ELF-1 (cell line): ENCODE measurements around the gene CEACAM5.
"Not testable (repeated sequence)": the region's sequence is repeated elsewhere in the genome, so short reads cannot be mapped to it uniquely, and the experiment has no call there.

Source experiments
- DNase-seq: peaks from one replicate; pipeline ENCODE4 v3.0.0-alpha.2; 2016; ENCODE audit warnings: low read depth, low spot score

Gene CEACAM5

DNA sequence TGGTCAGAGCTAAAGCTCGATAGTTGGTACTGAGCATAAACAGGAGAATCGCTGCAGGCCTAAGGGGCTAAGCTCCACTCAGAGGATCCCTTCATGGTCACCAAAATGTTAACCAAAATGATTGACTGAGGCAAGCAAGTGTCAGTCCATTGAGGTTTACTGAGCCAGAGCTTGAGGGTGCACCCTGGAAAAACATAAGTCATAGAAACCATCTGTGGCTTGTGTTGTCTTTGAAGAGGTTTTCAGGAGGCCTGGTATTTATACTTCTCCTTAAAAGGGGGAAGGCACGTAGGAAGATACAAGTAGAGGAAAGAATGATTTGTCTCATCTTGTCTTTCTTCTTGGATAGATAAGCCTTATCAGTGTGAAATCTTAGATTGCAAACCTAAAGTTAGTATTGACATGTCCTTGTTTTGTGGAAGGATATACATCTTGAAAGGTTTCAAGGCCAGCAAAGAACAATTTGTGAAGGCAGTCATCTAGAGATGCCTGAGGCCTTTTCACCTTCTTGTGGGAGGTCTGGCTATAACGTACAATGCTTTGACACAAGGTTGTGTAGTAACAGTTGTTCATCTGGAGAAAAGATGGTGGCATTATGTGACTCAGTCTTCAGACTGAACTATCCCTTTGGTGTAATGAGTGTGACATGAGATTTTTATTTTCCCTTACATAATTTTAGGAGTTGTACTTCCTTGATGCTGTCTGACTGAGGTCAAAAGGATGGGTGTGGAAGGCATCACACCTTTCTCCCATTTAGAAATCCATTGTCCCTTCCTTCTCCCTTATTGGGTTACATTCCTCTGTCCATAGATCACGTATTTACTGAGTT, 32.2 kb downstream of the CEACAM5 start:
- no peak for DNase-seq

DNA sequence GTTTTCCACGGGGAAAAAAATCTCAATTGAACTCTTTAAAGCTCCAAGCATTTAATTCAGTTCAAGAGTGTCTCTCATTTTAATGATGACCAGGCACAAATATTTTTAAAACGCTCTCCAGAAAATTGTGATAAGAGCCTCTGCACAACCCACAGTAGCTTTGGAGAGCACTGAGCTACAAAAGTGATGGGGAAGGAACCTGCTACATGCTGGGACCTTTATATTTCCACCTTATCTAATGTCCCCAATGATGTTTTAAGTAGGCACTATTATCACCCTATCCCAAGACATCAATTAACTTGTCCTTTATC, 32.8 kb downstream of the CEACAM5 start:
- DNase-seq, result no peak

DNA sequence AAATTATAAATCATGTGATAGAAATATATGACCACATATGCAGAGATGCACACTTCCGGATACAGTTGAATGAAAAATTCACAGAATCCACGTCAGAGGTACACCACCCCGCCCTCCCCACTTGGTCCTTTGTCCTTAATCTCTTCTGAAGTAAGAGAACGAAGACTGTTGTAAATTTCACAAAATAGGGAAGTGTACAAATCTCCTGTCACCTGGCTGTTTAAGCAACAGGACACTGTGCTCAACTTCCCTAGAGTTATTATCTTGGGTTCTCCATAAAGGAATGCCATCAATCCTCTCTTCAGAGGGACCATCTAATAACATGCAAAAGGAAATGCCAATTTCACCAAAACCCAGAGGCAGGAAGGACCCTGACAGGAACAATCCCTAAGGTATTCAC, 36.4 kb downstream of the CEACAM5 start:
- no peak for DNase-seq

DNA sequence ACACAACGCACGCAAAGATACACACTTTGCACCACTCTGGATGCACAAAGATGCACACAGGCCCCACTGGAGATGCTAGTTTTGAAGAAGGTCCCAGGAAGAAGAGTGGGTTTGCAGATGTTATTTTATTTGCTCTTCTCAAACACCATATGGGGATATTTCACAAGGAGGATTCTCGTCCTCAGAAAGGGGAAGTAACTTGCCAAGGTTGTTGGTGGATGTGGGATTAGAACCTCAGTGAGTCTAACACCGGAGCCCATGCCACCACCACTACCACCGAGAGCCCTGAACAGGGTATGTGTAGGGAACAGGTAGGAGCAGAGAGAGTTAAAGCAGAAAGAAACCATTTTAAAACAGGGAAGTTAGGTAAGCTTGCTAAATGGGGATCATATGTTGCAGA, 37.3 kb downstream of the CEACAM5 start:
- DNase-seq, result no peak

DNA sequence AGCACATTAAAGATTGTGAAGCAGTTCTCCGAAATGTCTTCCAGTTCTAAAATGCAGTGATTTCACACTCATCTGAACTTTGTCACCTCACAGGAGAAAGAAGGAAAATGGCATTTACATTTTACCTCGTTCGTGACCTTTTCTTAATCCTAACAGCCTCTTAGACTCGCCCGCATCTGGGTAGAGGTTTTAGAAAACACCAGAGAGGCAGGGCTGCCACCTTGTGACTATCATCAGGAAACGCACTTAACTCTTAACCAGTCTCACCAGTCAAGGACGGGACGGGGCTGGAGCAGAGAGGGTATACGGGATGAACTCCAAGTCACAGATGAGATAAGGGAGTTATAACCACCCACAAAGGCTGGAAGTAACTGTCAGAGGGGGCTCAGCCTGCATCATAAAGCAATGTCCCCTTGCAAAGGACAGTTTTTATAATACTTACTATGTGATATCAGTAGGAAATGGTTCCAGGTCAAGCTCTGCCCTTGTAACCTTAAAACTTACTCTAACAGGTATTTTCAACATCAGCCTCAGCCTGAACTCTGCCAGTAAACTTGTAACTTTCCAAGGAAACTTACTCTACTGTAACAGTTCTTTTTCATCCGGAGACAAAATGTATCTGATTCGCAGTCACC, 38.3 kb downstream of the CEACAM5 start:
- DNase-seq, result peak; percentile 10

DNA sequence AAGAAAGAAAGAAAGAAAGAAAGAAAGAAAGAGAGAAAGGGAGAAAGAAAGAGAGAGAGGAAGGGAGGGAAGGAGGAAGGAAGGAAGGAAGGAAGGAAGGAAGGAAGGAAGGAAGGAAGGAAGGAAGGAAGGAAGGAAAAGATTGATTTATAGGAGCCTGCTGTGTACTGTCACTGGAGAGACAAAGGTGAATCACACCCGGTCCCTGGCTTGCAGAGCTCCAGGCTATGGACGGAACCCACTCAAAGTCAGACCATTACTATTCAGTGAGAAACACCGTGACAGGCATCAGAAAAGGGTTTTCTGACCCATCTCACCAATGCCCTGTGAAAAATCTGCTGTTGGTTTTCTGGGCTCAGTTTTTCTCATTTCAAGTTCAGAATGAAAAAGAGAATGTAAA, 39.6 kb downstream of the CEACAM5 start:
- DNase-seq, result no peak

DNA sequence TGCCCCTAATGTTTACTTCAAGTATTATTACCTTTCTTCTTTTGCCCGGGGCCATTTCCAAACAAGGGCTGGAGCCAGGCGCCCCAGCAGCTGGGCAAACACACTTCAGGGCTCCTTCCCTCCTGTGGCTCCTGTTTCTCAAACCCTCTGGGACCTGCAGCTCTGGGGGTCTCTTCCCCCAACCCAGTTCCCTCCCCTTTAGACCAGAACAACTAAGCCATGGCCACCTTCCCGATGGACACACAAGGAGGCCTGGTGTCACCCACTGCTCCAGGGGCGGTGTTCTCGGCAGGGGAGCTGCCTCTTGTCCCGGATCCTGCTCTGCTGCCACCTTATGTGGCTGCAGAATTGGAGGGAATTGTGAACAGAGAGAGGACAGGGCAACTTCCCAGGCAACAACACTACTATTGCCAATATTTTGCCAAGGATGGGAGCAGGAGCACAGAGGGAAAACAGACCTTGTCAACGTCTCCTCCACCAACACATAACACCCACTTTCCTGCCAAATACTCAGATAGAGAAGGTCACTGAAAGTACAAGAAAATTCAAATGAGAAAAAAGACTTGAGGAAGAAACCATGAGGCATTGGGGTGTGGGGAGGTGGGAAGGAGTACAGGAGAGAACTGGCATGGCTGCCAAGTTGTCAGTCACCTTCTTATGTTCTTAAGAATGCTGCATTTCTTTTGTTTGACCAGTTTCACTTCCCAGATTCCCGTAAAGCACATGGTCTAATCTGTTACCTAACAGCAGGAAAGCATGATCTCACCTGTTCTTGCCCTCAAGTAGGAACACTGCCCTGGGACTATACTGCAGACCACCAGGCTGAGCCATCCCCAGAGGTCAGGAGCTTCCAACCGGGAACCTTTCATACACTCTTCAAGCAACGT, 42.1 kb downstream of the CEACAM5 start:
- DNase-seq, result not testable (repeated sequence)

DNA sequence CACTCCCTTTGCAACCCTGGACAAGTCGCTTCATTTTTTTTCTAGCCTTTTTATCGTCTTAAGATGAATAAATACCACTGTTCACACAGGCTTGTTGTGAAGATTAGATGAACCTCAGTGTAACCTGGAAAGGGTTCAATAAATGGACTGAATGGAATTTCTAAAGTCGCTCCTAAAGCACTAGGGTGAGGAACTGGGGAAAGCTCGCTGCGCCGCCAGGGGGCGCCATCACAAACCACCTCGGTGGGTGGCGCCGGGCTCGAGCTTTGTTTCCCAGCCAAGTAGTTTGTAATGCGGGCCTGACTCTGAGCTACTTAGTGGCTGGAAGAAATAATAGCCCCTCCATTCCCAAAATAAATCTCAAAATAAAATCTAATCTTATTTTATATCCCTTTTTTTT, 44.7 kb downstream of the CEACAM5 start:
- DNase-seq, result peak; percentile 54

DNA sequence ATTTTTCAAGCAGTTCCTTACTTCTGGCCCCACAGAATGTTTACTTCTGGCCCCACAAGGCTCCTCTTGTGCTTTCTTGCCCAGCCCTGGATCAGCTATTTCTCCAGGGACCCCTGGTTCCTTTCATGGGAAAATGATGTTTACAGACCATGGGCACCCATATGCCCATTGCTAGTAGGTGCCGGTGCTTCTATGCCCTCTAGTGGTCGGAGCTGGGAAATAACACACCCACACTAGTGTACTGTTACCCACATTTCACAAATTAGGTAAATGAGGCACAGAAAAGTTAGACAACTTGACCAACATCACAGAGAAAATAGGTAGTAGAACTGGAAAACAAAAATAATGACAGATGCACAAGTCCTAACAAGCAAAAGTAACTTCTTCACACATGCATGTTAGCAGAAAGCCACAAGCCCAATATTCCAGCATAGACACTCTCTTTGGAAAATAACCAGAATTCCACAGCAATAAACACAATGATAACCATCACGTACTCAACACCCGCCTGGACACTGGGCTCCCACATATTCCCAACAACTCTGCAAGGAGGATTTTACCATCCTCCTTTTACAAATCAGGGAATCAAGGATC, 45.6 kb downstream of the CEACAM5 start:
- peak; percentile 16 for DNase-seq

DNA sequence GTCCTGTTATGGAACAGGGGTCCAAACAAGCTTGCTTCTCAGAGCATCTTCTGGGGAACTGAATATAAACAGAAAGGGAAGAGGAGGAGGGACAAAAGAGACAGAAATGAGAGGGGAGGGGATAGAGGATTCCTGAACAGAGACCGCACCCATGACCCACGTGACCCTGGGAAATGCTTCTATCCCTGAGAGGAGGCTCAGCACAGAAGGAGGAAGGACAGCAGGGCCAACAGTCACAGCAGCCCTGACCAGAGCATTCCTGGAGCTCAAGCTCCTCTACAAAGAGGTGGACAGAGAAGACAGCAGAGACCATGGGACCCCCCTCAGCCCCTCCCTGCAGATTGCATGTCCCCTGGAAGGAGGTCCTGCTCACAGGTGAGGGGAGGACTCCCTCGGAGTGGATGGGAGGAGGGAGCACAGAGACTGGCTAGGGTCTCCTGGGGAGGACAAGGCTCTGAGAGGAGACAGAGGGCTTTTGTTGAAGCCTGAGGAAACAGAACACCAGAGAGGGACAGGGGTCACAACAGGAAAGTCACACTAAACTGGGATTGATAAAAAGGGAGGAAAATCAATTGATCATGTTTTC, 47.0 kb downstream of the CEACAM5 start, which contains the start of gene CEACAM6:
Gene CEACAM6, plus strand, starts transcription at position 203 of the 586 bp plus-strand sequence. Its CDS starts 109 bp downstream, at position 312.
- peak; percentile 8 for DNase-seq

DNA sequence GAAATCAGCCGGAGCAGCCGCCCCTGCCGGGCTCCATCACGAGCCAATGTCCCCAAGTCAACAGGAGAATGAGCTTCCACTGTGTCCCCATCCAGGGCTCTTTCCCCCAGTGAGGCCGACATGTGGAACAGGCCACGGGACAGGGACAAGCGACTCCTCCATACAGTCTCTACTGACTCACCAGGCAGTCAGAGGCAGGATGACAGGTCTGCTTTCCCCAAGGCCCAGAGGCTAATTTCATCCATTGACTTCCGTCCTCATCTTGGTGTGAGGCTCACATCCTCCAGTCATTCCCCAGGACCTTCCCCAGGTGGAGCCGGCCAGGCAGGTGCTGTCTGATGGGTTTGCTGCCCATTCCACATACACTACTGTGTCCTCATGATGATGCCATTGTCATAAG, 50.4 kb downstream of the CEACAM5 start:
- DNase-seq, result no peak

DNA sequence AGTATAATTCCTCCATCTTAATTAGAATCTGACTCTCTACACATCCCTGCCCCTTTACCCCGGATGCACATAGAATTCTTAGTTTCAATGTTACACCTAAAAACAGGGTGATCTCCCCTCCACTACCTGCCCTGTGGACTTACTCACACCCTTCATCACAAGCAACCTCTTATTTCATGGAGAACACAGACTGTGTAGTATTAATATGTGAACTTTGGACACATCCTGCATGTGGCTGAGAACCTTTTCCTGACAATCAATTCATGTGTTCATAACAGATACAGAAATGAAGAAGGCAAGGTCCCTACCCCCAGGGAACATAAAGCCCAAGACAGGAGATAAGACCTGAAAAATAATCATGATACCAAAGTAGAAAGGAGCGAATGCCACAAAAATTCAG, 58.7 kb downstream of the CEACAM5 start:
- no peak for DNase-seq

DNA sequence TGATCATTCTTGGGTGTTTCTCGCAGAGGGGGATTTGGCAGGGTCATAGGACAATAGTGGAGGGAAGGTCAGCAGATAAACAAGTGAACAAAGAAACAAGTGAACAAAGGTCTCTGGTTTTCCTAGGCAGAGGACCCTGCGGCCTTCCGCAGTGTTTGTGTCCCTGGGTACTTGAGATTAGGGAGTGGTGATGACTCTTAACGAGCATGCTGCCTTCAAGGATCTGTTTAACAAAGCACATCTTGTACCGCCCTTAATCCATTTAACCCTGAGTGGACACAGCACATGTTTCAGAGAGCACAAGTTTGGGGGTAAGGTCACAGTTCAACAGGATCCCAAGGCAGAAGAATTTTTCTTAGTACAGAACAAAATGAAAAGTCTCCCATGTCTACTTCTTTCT, 59.7 kb downstream of the CEACAM5 start:
- not testable (repeated sequence) for DNase-seq

DNA sequence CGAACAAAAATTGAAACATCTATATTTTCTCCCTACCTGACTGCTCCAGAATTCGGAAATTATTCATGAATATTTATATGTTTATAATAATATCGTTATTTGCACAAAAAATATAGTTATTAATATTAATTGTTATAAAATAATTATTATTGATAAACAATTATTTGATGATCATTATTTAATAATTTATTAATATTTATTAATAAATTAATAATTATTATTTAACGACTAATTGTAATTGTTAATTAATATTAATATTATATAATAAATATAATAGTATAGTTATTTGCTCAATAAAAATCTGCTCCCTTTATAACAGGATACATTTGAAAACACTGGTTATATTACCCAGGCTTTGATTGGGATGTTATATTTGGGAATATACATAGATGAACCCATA, 61.2 kb downstream of the CEACAM5 start:
- DNase-seq, result no peak

DNA sequence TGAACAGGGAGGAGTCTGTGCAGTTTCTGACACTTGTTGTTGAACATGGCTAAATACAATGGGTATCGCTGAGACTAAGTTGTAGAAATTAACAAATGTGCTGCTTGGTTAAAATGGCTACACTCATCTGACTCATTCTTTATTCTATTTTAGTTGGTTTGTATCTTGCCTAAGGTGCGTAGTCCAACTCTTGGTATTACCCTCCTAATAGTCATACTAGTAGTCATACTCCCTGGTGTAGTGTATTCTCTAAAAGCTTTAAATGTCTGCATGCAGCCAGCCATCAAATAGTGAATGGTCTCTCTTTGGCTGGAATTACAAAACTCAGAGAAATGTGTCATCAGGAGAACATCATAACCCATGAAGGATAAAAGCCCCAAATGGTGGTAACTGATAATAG, 63.0 kb downstream of the CEACAM5 start:
- DNase-seq, result no peak

DNA sequence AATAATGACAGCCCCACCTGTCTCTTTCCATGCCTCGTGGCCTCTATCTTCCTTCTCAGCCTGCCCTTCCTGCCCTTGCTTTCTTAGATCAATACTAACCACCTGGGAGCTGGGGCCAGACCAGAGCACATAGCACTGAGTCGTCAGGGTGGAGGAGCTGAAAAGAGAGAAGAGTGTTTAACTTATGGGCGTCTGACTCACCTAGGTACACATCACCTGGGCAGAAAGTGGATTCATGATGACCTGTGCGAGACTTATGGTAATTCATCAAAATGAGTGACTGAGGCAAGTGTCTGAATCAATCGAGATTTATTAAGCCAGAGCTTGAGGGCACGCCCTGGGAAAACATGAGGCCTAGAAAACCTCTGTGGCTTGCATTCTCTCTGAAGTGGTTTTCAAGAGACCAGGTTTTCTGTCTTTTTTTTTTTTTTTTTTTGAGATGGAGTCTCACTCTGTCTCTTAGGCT, 66.1 kb downstream of the CEACAM5 start:
- DNase-seq, result no peak

DNA sequence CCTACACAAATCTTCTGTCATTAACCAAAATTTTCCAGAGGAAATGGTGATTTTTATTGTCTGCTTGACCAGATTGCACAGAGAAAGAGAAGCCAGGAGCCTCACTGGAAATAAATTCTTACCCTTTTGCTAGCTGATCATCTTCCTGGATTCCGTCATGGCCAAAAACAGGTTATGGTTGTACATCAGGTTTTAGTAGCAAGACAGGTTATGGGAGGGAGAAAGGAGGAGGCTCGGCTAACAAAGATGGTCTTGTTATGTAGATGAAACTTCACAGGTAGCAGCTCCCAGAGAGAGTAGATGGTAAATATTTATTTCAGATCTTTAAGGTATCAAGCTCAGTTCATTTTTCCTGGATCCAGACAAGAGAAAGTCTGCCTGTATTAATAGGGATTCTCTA, 68.3 kb downstream of the CEACAM5 start:
- no peak for DNase-seq
